NT2/D1 (cell line): Measurements from ENCODE around the gene RPS6KA2.

Source experiments
- DNase-seq: peaks from one replicate; pipeline ENCODE4 v3.0.0-alpha.2; 2011; ENCODE audit warnings: low read depth, low spot score
- H3K27me3 ChIP-seq: 2 replicates; pipeline ENCODE4 v1.6.0; 2011; ENCODE audit warnings: mild to moderate bottlenecking; ENCODE audit not compliant: insufficient read length, insufficient read depth
- H3K36me3 ChIP-seq: 2 replicates; pipeline ENCODE4 v1.6.1; 2011; ENCODE audit warnings: mild to moderate bottlenecking, low read length, mixed read lengths; ENCODE audit not compliant: insufficient read depth, insufficient read length
- H3K4me1 ChIP-seq: 2 replicates; pipeline ENCODE4 v1.5.1; 2011; ENCODE audit not compliant: insufficient read depth, insufficient read length
- H3K4me3 ChIP-seq: 2 replicates; pipeline ENCODE4 v1.5.1; 2011; ENCODE audit warnings: low read depth; ENCODE audit not compliant: insufficient read length
- H3K9ac ChIP-seq: 2 replicates; pipeline ENCODE4 v1.6.0; 2011; ENCODE audit warnings: low read depth; ENCODE audit not compliant: insufficient read length
- H3K9me3 ChIP-seq: 2 replicates; pipeline ENCODE4 v1.5.1; 2011; ENCODE audit warnings: mild to moderate bottlenecking, low read length; ENCODE audit not compliant: insufficient read depth
- SUZ12 ChIP-seq: IDR thresholded peaks from 2 replicates; pipeline ENCODE4 v1.6.1; 2011; ENCODE audit not compliant: insufficient read length, insufficient read depth; ENCODE audit errors: extremely low read depth
- YY1 ChIP-seq: IDR thresholded peaks from 2 replicates; pipeline ENCODE4 v1.6.1; 2011; ENCODE audit not compliant: insufficient read length, insufficient read depth
- ZNF274 ChIP-seq: IDR thresholded peaks from 2 replicates; pipeline ENCODE4 v1.6.1; 2011; ENCODE audit warnings: mild to moderate bottlenecking, low read depth, low read length

RPS6KA2 gene

DNA sequence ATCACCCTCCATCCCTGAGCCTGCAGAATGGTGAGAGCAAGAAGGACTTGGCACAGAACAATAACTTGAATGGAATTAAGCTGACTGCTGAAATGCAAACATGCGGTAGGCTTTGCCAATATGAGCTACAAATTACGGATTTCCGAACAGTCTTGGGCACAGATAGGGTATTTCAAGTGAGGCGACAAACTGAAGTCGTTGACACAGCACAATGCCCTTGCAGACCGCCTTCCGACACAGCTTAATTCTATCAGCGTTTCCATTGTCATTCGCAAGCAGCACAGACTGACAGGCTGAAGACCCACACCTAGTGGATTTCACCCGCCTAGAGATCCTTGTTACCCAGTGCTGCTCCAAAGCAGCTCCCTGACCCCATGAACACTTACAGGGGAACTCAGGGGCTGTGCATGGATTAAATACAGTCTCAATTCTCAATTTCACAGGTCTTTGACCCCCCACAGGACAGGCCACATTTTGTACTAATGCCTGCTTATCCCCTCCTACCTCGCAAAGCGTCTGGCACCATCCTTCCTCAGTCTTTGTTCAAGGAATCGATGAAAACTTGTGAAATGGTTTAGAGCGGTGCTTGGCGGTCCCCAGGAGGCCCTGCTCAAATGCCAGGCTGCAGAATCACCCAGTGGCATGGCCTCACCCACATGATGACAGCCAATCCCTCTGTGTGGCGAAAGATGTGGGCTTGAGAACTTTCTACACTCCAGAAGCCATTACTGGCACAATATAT lies 75.1 kb downstream of the RPS6KA2 start:
- Histone ChIP-seq H3K36me3 (no peaks in the 10 kb centered on the region), H3K9ac (no peak overlapping the region), H3K4me1 (peaks cover 2% of the 10 kb centered on the region), H3K9me3 (no peaks in the 10 kb centered on the region), H3K4me3 (no peak overlapping the region), H3K27me3 (no peaks in the 10 kb centered on the region)
- TF ChIP-seq SUZ12 (no peak), ZNF274 (no peak), YY1 (no peak)
- DNase-seq, result peak; percentile 62

DNA sequence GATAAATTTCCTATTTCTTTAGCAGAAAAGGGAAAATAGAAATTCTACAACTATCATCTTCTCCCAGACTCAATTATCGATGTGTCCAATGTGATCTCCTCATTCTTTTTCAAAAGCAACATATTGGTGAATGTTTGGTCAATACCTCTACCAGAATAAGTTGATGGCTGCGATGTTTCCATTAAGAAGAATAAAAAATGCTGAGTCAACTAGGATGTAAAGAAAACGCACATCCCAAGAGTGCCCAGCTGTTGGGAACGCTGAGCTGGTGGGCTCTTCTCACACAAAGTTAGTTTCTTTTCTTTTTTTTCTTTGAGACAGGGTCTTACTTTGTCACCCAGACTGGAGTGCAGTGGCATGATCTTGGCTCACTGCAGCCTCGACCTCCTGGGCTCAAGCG lies 80.4 kb downstream of the RPS6KA2 start:
- H3K9ac ChIP-seq, result no peak overlapping the region
- no peaks in the 10 kb centered on the region for H3K4me1 ChIP-seq
- no peak for TF ChIP-seq SUZ12
- TF ChIP-seq YY1, result no peak
- TF ChIP-seq ZNF274, result no peak
- H3K27me3 ChIP-seq, result no peaks in the 10 kb centered on the region
- H3K9me3 ChIP-seq, result no peaks in the 10 kb centered on the region
- H3K4me3 ChIP-seq, result no peak overlapping the region
- H3K36me3 ChIP-seq, result no peaks in the 10 kb centered on the region
- DNase-seq, result no peak

DNA sequence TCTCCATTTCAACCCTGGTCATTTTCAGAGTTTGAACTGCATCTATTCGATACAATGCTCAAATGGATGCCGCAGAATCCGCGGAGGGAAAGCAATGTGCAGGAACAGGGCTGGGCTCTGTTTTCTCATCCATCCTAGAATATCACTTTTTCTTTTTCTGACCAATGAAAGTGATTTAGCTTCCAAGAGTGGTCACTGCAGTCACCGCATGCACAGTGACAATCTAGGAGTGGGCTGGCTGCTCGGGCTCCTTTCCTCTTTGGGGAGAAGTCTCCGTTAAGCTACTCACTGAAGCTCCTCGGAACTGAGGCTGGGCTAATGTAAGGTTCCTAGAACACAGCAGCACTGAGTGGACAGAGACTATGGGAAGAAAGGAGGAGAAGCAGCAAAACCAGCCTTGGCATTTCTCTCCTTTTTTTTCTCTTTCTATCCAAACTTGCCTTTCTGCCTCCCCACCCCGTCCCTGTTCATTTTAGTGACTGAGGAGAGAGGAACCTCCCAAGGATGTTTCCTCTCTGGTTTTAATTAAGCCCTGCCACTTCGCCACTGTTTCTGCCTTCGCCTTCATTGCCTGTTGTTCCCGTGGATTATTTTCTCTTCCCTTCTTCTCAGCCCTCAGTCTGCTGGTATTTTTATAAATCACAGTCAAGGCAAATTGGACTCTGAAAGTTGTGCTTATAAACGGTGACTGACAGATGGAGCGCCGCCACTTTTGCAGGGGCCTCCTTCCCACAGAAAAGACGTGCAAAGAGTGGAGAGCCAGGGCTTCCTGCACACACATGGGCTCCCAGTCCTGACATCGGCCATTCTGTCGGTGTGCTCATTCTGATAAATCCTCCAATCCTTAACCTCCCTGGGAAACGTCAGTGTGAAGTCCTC lies 81.7 kb downstream of the RPS6KA2 start:
- TF ChIP-seq ZNF274 (no peak), YY1 (no peak), SUZ12 (no peak)
- Histone ChIP-seq H3K27me3 (no peaks in the 10 kb centered on the region), H3K4me1 (no peaks in the 10 kb centered on the region), H3K9me3 (no peaks in the 10 kb centered on the region), H3K4me3 (no peak overlapping the region), H3K9ac (no peak overlapping the region), H3K36me3 (no peaks in the 10 kb centered on the region)
- DNase-seq, result no peak

DNA sequence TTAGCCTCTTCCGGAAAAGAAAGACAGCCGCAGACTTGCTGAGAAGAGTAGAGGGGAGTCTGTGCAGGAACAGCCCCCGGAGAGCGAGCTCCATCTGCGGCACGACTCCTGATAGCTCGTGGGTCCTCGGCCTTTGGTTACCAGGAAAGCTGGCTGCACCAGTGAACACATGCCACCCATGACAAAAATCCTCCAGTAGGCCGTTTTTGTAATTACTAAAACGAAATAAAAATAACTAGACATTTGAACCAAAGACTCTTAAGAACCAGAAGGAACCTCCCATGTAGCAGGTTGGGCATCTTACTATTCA lies 82.8 kb downstream of the RPS6KA2 start:
- TF ChIP-seq YY1, result no peak
- TF ChIP-seq ZNF274, result no peak
- no peak for TF ChIP-seq SUZ12
- Histone ChIP-seq H3K27me3 (no peaks in the 10 kb centered on the region), H3K4me3 (no peak overlapping the region), H3K4me1 (peaks cover 3% of the 10 kb centered on the region), H3K9me3 (no peaks in the 10 kb centered on the region), H3K9ac (no peak overlapping the region), H3K36me3 (no peaks in the 10 kb centered on the region)
- DNase-seq, result no peak

DNA sequence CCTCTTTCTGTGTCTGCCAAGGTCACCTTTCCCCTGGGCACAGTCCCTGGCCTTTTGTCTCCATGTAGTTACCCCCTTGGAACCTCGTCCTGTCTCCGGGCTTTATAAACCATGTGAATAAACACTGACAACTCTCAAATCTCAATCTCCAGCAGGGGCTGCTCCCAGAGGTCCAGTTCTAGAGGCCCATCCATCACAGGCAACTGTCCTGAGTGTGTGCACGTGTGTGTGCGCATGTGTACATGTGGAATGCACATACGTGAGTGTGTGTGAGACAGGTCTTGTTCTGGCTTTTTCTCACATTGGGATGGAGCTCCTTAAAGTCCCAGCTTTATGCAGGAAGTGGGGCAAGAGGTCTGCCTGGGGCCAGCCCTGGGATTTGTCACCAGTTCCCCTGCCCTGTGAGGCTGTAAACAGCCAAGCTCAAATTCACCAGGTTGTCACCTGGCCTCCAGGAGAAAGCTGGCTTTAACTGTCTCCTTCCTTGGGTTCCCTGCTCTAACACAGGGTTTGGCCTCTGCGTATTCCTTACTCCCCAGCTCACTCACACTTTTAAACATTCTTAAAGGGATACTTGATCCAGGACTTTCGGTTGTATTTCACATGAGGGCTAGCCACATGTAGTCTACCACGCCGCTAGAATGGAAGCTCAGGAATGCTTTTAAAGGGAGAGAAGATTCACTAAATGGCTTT lies 83.3 kb downstream of the RPS6KA2 start:
- TF ChIP-seq ZNF274 (no peak), YY1 (no peak), SUZ12 (no peak)
- Histone ChIP-seq H3K9me3 (no peaks in the 10 kb centered on the region), H3K27me3 (no peaks in the 10 kb centered on the region), H3K36me3 (no peaks in the 10 kb centered on the region), H3K4me1 (peaks cover 3% of the 10 kb centered on the region), H3K4me3 (no peak overlapping the region), H3K9ac (no peak overlapping the region)
- DNase-seq, result no peak

DNA sequence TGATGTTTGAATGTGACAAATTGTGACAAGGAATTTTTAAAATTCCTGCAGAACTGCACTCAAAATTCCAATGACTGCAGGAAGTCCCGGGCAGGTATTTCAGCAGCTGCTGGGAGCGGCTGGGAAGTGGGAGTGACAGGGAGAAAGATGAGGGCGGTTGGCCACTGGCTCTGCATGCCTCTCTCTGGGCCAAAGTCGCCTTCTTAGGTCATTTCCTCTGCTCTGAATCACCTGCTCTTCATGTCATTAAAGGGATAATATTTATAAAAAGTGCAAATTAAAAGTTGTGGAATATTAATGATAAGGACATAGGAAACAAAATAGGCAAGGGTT lies 84.5 kb downstream of the RPS6KA2 start:
- no peaks in the 10 kb centered on the region for H3K27me3 ChIP-seq
- no peaks in the 10 kb centered on the region for H3K9me3 ChIP-seq
- no peak overlapping the region for H3K4me3 ChIP-seq
- H3K4me1 ChIP-seq, result peaks cover 3% of the 10 kb centered on the region
- H3K9ac ChIP-seq, result no peak overlapping the region
- no peaks in the 10 kb centered on the region for H3K36me3 ChIP-seq
- no peak for DNase-seq
- no peak for TF ChIP-seq YY1
- no peak for TF ChIP-seq SUZ12
- no peak for TF ChIP-seq ZNF274

DNA sequence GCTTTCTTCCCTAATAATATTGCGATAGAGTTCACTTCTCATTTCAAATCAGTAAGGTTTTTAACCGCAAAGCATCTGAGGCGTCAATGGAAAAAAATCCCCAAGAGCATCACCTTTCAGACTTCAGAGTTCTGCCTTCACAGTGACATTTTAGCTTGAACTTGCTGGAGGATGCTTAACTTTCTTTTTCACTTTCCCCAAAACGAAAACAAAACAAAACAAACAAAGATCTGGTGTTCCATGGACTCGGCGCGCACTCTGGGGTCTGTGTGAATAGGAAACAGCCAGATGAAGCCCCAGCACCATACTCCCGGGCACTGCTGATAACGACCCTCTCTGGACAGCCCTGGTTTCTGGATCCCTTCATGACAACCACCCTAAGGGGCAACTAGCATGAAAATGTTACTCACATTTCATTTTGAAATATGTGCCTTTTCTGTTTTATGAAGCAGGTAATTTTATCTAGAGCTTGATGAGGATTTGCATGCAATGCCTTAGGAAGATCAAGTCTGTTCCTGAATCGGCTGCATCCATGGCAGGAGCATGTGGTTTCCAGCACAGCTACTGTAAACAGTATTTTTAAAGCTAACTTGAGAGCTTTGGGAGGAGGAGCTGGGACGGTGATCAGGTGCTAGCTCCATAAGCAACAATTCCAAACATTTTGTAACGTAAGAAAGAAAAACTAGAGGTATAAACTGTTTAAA lies 85.0 kb downstream of the RPS6KA2 start:
- no peaks in the 10 kb centered on the region for H3K36me3 ChIP-seq
- no peak for TF ChIP-seq SUZ12
- no peak for TF ChIP-seq ZNF274
- no peak for TF ChIP-seq YY1
- DNase-seq, result no peak
- H3K9me3 ChIP-seq, result no peaks in the 10 kb centered on the region
- H3K4me3 ChIP-seq, result no peak overlapping the region
- H3K27me3 ChIP-seq, result no peaks in the 10 kb centered on the region
- no peak overlapping the region for H3K9ac ChIP-seq
- H3K4me1 ChIP-seq, result peaks cover 3% of the 10 kb centered on the region
